HepG2 (cell line): ENCODE results near the gene IFI27. TPM values are rescaled to one million over a fixed set of nuclear protein-coding genes. Genes with fewer than 3 reads are reported as not detected.

Experiments
- KDM2A ChIP-seq: sonication (generic); formaldehyde crosslinking; IDR thresholded peaks from 2 replicates; pipeline ENCODE4 v1.4.0; 2020; ENCODE audit warnings: low read depth, missing genetic modification reagents, borderline replicate concordance
- MAFK ChIP-seq, 2 experiments: IDR thresholded peaks in 1 of 2; conservative IDR thresholded peaks in 1 of 2; 2 replicates each; pipeline ENCODE4 v1.6.1; 2011; ENCODE audit warnings: improper control_type of control experiment in 2 of 2, low read length in 2 of 2
- TAF15 ChIP-seq: fragments of 200-400 bp; formaldehyde crosslinking; IDR thresholded peaks from one replicate; pipeline ENCODE4 v1.6.1; 2018; ENCODE audit warnings: mild to moderate bottlenecking, low read depth, low read length; ENCODE audit not compliant: poor library complexity, severe bottlenecking
- TBP ChIP-seq: sonication (generic); formaldehyde crosslinking; IDR thresholded peaks from 2 replicates; pipeline ENCODE4 v1.5.0; 2020; ENCODE audit warnings: missing genetic modification reagents
- YEATS4 ChIP-seq: sonication (generic); formaldehyde crosslinking; IDR thresholded peaks from 2 replicates; pipeline ENCODE4 v1.4.0; 2020; ENCODE audit warnings: missing genetic modification reagents, borderline replicate concordance
- ZNF720 ChIP-seq: sonication (generic); formaldehyde crosslinking; IDR thresholded peaks from 2 replicates; pipeline ENCODE4 v1.4.0; 2020; ENCODE audit warnings: missing genetic modification reagents
- ZNF768 ChIP-seq: sonication (generic); formaldehyde crosslinking; IDR thresholded peaks from 2 replicates; pipeline ENCODE4 v1.4.0; 2020; ENCODE audit warnings: missing genetic modification reagents
- ZSCAN25 ChIP-seq: sonication (generic); formaldehyde crosslinking; IDR thresholded peaks from 2 replicates; pipeline ENCODE4 v1.8.0; 2022; ENCODE audit warnings: mild to moderate bottlenecking, missing genetic modification reagents
- polyA plus RNA-seq, 8 experiments: library from polyadenylated mRNA; depleted of rRNA in 3 of 8; stranded (reverse) in 7 of 8; unstranded in 1 of 8; fragments of >200 nt; fragmentation: Illumina TruSeq in 4 of 8; extraction: Trizol in 4 of 8; gene quantifications; 2 replicates each; pipeline versions ENCODE4 v1.2.1 to v1.2.3, GENCODE V29; 2011 to 2016; ENCODE audit warnings: low read depth in 4 of 8, missing spikeins in 1 of 8, mixed read lengths in 1 of 8; ENCODE audit not compliant: insufficient read depth in 1 of 8
- total RNA-seq, 5 experiments: library from RNA; depleted of rRNA; stranded (reverse); fragments of >200 nt; fragmentation: Illumina TruSeq; extraction: Trizol; gene quantifications; 2 replicates each; pipeline ENCODE4 v1.2.3, GENCODE V29; 2016; ENCODE audit warnings: low read depth in 1 of 5
- TF ChIP-seq, protein P1 (sequence below): sonication (generic); formaldehyde crosslinking; IDR thresholded peaks from 2 replicates; pipeline ENCODE4 v1.4.0; 2020; ENCODE audit warnings: mild to moderate bottlenecking, missing genetic modification reagents
- TF ChIP-seq, protein P2 (sequence below): sonication (generic); formaldehyde crosslinking; IDR thresholded peaks from 2 replicates; pipeline ENCODE4 v1.4.0; 2020; ENCODE audit warnings: missing genetic modification reagents, mild to moderate bottlenecking, borderline replicate concordance
- TF ChIP-seq, protein P3 (sequence below): IDR thresholded peaks from 2 replicates; pipeline ENCODE4 v1.6.1; 2016; ENCODE audit warnings: missing compliant biosample characterization, missing genetic modification reagents, borderline replicate concordance
- TF ChIP-seq, protein P4 (sequence below): sonication (generic); formaldehyde crosslinking; IDR thresholded peaks from 2 replicates; pipeline ENCODE4 v1.4.0; 2020; ENCODE audit warnings: missing genetic modification reagents
- TF ChIP-seq, protein P5 (sequence below): sonication (generic); IDR thresholded peaks from 2 replicates; pipeline ENCODE4 v1.6.1; 2016; ENCODE audit warnings: low read depth, borderline replicate concordance
- TF ChIP-seq, protein P6 (sequence below): sonication (generic); formaldehyde crosslinking; IDR thresholded peaks from 2 replicates; pipeline ENCODE4 v1.8.1; 2023; ENCODE audit warnings: missing genetic modification reagents, mild to moderate bottlenecking, borderline replicate concordance

Gene IFI27
- total and polyA plus RNA-seq, 2 of the 13 experiments (the other 11 are each of a cell fraction or from before 2014, with no cell fraction given), result 1.2 to 1.7 TPM

DNA sequence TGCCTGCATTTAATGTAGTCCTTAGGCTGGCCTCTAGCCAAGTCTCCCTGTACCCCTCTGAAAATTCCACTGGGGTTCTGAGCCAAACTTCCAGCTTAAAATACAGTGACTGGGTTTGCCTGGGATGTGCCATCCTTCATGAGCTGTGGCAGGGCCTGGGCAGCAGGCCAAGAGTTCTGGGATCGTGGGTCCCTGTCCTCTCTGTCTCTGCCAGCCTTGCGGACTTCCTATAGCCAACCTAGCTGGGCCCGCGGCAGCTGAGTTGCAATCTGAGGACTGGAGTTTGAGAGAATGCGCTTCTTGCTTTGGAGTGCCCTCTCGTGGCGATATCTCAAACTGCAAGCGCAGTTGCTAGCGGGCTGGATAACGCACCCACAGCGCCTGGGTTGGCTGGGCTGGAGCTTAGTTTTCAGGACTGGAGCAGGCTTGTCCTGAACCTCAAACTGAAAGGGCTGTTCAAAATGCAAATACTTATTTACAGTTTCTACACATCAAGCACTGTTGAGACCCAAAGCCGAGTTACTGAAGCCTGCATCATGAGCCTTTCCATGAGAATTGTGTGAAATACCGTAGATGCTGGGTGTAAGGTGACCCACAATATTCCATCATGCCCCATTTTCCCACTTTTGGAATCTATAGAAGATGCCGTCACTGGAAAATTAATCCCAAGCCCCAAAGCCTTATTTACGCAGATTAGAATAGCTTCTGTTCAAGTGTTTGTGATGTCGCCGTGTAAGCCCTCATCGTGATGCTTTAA, 26.2 kb downstream of the IFI27 start (continued):
- TF ChIP-seq, protein P1, sequence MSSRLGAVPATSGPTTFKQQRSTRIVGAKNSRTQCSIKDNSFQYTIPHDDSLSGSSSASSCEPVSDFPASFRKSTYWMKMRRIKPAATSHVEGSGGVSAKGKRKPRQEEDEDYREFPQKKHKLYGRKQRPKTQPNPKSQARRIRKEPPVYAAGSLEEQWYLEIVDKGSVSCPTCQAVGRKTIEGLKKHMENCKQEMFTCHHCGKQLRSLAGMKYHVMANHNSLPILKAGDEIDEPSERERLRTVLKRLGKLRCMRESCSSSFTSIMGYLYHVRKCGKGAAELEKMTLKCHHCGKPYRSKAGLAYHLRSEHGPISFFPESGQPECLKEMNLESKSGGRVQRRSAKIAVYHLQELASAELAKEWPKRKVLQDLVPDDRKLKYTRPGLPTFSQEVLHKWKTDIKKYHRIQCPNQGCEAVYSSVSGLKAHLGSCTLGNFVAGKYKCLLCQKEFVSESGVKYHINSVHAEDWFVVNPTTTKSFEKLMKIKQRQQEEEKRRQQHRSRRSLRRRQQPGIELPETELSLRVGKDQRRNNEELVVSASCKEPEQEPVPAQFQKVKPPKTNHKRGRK (CRISPR knock-in tag), result no peak
- TF ChIP-seq ZSCAN25 (CRISPR knock-in tag) (no peak), YEATS4 (CRISPR knock-in tag) (no peak), TBP (CRISPR knock-in tag) (no peak), TAF15 (no peak), KDM2A (CRISPR knock-in tag) (peak; percentile 77), ZNF768 (0 out of 2 replicates have a peak, but pooled peaks have one; percentile 19), ZNF720 (CRISPR knock-in tag) (no peak), MAFK (conservative IDR thresholded peaks at IDR 0.05 in 1 of 2, IDR thresholded peaks at IDR 0.05 in 1 of 2; ENCODE audit: low read length in 2 of 2) (no peak)
- TF ChIP-seq, protein P2, sequence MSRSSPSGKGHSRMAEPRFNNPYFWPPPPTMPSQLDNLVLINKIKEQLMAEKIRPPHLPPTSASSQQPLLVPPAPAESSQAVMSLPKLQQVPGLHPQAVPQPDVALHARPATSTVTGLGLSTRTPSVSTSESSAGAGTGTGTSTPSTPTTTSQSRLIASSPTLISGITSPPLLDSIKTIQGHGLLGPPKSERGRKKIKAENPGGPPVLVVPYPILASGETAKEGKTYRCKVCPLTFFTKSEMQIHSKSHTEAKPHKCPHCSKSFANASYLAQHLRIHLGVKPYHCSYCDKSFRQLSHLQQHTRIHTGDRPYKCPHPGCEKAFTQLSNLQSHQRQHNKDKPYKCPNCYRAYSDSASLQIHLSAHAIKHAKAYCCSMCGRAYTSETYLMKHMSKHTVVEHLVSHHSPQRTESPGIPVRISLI (CRISPR knock-in tag), result peak; percentile 45; the same call in 1 of the 2 replicates
- TF ChIP-seq, protein P3, sequence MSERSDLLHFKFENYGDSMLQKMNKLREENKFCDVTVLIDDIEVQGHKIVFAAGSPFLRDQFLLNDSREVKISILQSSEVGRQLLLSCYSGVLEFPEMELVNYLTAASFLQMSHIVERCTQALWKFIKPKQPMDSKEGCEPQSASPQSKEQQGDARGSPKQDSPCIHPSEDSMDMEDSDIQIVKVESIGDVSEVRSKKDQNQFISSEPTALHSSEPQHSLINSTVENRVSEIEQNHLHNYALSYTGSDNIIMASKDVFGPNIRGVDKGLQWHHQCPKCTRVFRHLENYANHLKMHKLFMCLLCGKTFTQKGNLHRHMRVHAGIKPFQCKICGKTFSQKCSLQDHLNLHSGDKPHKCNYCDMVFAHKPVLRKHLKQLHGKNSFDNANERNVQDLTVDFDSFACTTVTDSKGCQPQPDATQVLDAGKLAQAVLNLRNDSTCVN (CRISPR knock-in tag), result no peak
- TF ChIP-seq, protein P4, sequence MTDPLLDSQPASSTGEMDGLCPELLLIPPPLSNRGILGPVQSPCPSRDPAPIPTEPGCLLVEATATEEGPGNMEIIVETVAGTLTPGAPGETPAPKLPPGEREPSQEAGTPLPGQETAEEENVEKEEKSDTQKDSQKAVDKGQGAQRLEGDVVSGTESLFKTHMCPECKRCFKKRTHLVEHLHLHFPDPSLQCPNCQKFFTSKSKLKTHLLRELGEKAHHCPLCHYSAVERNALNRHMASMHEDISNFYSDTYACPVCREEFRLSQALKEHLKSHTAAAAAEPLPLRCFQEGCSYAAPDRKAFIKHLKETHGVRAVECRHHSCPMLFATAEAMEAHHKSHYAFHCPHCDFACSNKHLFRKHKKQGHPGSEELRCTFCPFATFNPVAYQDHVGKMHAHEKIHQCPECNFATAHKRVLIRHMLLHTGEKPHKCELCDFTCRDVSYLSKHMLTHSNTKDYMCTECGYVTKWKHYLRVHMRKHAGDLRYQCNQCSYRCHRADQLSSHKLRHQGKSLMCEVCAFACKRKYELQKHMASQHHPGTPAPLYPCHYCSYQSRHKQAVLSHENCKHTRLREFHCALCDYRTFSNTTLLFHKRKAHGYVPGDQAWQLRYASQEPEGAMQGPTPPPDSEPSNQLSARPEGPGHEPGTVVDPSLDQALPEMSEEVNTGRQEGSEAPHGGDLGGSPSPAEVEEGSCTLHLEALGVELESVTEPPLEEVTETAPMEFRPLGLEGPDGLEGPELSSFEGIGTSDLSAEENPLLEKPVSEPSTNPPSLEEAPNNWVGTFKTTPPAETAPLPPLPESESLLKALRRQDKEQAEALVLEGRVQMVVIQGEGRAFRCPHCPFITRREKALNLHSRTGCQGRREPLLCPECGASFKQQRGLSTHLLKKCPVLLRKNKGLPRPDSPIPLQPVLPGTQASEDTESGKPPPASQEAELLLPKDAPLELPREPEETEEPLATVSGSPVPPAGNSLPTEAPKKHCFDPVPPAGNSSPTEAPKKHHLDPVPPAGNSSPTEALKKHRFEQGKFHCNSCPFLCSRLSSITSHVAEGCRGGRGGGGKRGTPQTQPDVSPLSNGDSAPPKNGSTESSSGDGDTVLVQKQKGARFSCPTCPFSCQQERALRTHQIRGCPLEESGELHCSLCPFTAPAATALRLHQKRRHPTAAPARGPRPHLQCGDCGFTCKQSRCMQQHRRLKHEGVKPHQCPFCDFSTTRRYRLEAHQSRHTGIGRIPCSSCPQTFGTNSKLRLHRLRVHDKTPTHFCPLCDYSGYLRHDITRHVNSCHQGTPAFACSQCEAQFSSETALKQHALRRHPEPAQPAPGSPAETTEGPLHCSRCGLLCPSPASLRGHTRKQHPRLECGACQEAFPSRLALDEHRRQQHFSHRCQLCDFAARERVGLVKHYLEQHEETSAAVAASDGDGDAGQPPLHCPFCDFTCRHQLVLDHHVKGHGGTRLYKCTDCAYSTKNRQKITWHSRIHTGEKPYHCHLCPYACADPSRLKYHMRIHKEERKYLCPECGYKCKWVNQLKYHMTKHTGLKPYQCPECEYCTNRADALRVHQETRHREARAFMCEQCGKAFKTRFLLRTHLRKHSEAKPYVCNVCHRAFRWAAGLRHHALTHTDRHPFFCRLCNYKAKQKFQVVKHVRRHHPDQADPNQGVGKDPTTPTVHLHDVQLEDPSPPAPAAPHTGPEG (CRISPR knock-in tag), result peak; percentile 73; the same call in 1 of the 2 replicates
- TF ChIP-seq, protein P5, sequence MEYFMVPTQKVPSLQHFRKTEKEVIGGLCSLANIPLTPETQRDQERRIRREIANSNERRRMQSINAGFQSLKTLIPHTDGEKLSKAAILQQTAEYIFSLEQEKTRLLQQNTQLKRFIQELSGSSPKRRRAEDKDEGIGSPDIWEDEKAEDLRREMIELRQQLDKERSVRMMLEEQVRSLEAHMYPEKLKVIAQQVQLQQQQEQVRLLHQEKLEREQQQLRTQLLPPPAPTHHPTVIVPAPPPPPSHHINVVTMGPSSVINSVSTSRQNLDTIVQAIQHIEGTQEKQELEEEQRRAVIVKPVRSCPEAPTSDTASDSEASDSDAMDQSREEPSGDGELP, result peak; percentile 36; the same call in 1 of the 2 replicates
- TF ChIP-seq, protein P6, sequence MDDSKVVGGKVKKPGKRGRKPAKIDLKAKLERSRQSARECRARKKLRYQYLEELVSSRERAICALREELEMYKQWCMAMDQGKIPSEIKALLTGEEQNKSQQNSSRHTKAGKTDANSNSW (CRISPR knock-in tag), result no peak
